Measurements from ENCODE around the gene AKR1C8.

Gene AKR1C8

GRCh38 chr10:5198386-5198785, 13.4 kb upstream of the AKR1C8 start:
- DNase-seq, result no peak
- no peaks in the 10 kb centered on the region for H3K9me3 ChIP-seq (ENCODE audit: severe bottlenecking)
- H3K36me3 ChIP-seq, result no peaks in the 10 kb centered on the region
- H3K27ac ChIP-seq, result no peak overlapping the region
- no peak overlapping the region for H3K4me3 ChIP-seq (ENCODE audit: low read depth, low read length)
- no peaks in the 10 kb centered on the region for H3K27me3 ChIP-seq (ENCODE audit: insufficient read depth, low read depth, severe bottlenecking)
- TF ChIP-seq CTCF (IDR thresholded peaks at IDR 0.05; ENCODE audit: low read depth, low read length), result no peak

GRCh38 chr10:5196702-5197113, 11.8 kb upstream of the AKR1C8 start, which contains the start of gene AKR1C4:
Gene AKR1C4 (plus strand): TSS chr10:5196837. CDS start chr10:5196868, 31 bp downstream.
- H3K27ac ChIP-seq, result no peak within 1 kb of the TSS
- H3K9me3 ChIP-seq (ENCODE audit: severe bottlenecking), result no peaks in the 10 kb centered on the region
- DNase-seq, result no peak
- no peak for TF ChIP-seq CTCF (IDR thresholded peaks at IDR 0.05; ENCODE audit: low read depth, low read length)
- H3K27me3 ChIP-seq (ENCODE audit: insufficient read depth, low read depth, severe bottlenecking), result no peaks in the 10 kb centered on the region
- no peaks in the 10 kb centered on the region for H3K36me3 ChIP-seq
- no peak within 1 kb of the TSS for H3K4me3 ChIP-seq (ENCODE audit: low read depth, low read length)

GRCh38 chr10:5195727-5196374, 10.9 kb upstream of the AKR1C8 start:
- DNase-seq, result no peak
- no peak overlapping the region for H3K27ac ChIP-seq
- no peaks in the 10 kb centered on the region for H3K9me3 ChIP-seq (ENCODE audit: severe bottlenecking)
- no peak overlapping the region for H3K4me3 ChIP-seq (ENCODE audit: low read depth, low read length)
- no peaks in the 10 kb centered on the region for H3K36me3 ChIP-seq
- no peaks in the 10 kb centered on the region for H3K27me3 ChIP-seq (ENCODE audit: insufficient read depth, low read depth, severe bottlenecking)
- TF ChIP-seq CTCF (IDR thresholded peaks at IDR 0.05; ENCODE audit: low read depth, low read length), result no peak

DNA sequence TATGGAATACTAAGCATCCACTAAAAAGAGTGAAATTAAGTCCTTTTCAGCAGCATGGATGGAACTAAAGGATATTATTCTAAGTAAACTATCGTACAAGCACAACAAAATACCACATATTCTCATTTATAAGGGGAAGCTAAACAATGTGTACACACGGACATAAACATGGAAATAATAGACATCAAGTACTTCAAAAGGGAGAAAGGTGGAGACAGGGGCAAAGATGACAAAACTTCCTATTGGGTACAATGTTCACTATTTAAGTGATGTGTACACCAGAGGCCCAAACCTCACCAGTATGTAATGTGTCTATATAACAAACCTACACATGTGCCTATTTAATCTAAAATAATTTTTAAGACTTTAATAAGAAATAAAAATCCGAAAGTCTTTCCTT, 9.5 kb upstream of the AKR1C8 start:
- no peak for TF ChIP-seq CTCF (IDR thresholded peaks at IDR 0.05; ENCODE audit: low read depth, low read length)
- no peaks in the 10 kb centered on the region for H3K9me3 ChIP-seq (ENCODE audit: severe bottlenecking)

DNA sequence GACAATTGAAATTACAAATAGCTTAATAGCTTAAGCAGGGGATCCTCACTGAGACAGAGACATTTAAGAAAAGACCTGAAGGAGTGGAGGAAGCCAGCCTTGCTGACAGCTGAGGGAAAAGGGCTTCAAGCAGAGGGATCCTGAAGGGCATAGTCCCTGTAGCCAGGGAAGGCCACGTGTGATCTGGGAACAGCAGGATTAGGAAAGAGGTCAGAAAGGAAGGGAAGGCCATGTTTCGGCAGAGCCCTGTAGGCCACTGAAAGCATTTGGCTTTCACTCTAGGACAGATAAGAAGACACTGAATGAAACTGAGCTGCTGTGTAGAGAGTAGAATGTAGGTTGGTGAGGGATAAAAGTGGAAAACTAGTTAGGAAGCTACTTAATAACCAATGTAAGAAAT, 3.4 kb upstream of the AKR1C8 start:
- TF ChIP-seq CTCF (IDR thresholded peaks at IDR 0.05; ENCODE audit: low read depth, low read length), result no peak

More for the DNA sequence above, 9.5 kb upstream of the AKR1C8 start:
- Histone ChIP-seq H3K36me3 (no peaks in the 10 kb centered on the region), H3K27me3 (ENCODE audit: insufficient read depth, low read depth, severe bottlenecking) (no peaks in the 10 kb centered on the region), H3K4me3 (ENCODE audit: low read depth, low read length) (no peak overlapping the region), H3K27ac (no peak overlapping the region)
- no peak for DNase-seq

DNA sequence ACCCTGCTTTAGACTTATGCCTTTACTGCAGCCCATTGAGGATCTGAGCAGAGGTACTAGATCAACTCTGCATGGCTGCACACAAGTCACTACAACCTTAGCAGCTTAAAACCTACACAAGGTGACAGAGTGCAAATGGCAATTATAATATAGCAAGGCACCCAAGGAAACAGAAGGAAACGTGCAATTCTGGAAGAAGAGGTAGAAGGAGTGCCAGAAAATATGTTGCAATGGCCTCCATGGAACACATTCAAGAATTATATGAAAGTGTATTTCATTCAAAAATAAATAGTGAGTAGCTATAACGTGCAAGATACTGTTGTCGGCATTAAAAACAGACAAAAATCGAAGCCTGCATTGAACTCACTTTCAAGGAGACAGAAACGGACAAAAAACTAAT, 2.9 kb upstream of the AKR1C8 start:
- Histone ChIP-seq H3K36me3 (no peaks in the 10 kb centered on the region), H3K27me3 (ENCODE audit: insufficient read depth, low read depth, severe bottlenecking) (no peaks in the 10 kb centered on the region)
- no peak for TF ChIP-seq CTCF (IDR thresholded peaks at IDR 0.05; ENCODE audit: low read depth, low read length)

More for the DNA sequence above, 3.4 kb upstream of the AKR1C8 start:
- H3K36me3 ChIP-seq, result no peaks in the 10 kb centered on the region
- no peak overlapping the region for H3K27ac ChIP-seq
- H3K4me3 ChIP-seq (ENCODE audit: low read depth, low read length), result no peak overlapping the region
- H3K27me3 ChIP-seq (ENCODE audit: insufficient read depth, low read depth, severe bottlenecking), result no peaks in the 10 kb centered on the region
- no peak for DNase-seq
- H3K9me3 ChIP-seq (ENCODE audit: severe bottlenecking), result no peaks in the 10 kb centered on the region

More for the DNA sequence above, 2.9 kb upstream of the AKR1C8 start:
- Histone ChIP-seq H3K27ac (no peak overlapping the region), H3K4me3 (ENCODE audit: low read depth, low read length) (no peak overlapping the region), H3K9me3 (ENCODE audit: severe bottlenecking) (no peaks in the 10 kb centered on the region)
- DNase-seq, result no peak
